AG04450 (cell line): ENCODE measurements around the gene PELI1. TPM values are rescaled to one million over a fixed set of nuclear protein-coding genes. Genes with fewer than 3 reads are reported as not detected.

ENCODE experiments used
- CTCF ChIA-PET: fragments of 300-600, 350-600 bp; formaldehyde crosslinking; extraction: SDS; loops from one replicate; lab custom pipeline; 2022; ENCODE audit warnings: antibody characterized with exemption, inconsistent platforms; lab: Charles Lee
- POLR2A ChIA-PET: fragments of 350-600 bp; formaldehyde crosslinking; extraction: SDS; loops from one replicate; lab custom pipeline; 2021; ENCODE audit warnings: antibody characterized with exemption, inconsistent platforms; lab: Yijun Ruan, JAX
- DNase-seq: peaks from one replicate; pipeline ENCODE4 v3.0.0-alpha.2; 2011; ENCODE audit warnings: low read depth, low spot score
- H3K27ac ChIP-seq: one replicate; pipeline ENCODE4 v1.5.1; 2012; ENCODE audit warnings: low read depth, low read length, control low read depth
- H3K27me3 ChIP-seq: one replicate; pipeline ENCODE4 v1.6.0; 2012; ENCODE audit warnings: low read length; ENCODE audit not compliant: control insufficient read depth, insufficient read depth
- H3K4me3 ChIP-seq: 2 replicates; pipeline ENCODE4 v1.5.1; 2011; ENCODE audit warnings: mild to moderate bottlenecking, low read depth, low read length, control low read depth
- H3K9me3 ChIP-seq: 2 replicates; pipeline ENCODE4 v1.5.1; 2012; ENCODE audit warnings: low read length; ENCODE audit not compliant: control insufficient read depth, insufficient read depth
- polyA plus RNA-seq: library from polyadenylated mRNA; depleted of rRNA; stranded (reverse); fragments of >200 nt; gene quantifications from 2 replicates; pipeline ENCODE4 v1.2.3, GENCODE V29; 2011
- TF ChIP-seq, protein P1 (sequence below): IDR thresholded peaks from 2 replicates; pipeline ENCODE4 v1.5.1; 2011; ENCODE audit warnings: low read depth, low read length, control low read depth, inconsistent platforms

The PELI1 gene
- polyA plus RNA-seq, 1 experiment: 4.9 TPM

DNA sequence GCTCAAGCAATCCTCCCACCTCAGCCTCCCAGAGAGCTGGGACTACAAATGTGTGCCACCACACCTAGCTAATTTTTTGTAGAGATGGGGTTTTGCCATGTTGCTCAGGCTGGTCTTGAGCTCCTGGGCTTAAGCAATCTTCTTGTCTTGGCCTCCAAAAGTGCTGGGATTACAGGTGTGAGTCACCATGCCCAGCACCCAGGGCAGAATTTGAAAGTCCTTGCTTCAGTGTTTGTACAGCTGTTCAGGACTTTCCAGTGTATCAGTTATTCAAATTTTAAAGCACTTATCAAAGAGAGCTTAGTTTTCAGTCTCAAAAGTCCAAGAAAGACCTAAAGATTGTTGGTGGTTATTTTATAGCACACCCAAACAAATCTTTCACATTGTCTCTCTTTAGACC lies 81.4 kb downstream of the PELI1 start:
- H3K9me3 ChIP-seq: no peaks in the 10 kb centered on the region
- CTCF ChIA-PET: interaction anchor here (1.4 kb wide), 1 partner anchor 13 kb away, joined by 7 read pairs; no protein-coding TSS in a partner anchor
- POLR2A ChIA-PET: no interaction called here
- H3K4me3 ChIP-seq: no peak overlapping the region
- DNase-seq: peak; percentile 30
- TF ChIP-seq, protein P1, sequence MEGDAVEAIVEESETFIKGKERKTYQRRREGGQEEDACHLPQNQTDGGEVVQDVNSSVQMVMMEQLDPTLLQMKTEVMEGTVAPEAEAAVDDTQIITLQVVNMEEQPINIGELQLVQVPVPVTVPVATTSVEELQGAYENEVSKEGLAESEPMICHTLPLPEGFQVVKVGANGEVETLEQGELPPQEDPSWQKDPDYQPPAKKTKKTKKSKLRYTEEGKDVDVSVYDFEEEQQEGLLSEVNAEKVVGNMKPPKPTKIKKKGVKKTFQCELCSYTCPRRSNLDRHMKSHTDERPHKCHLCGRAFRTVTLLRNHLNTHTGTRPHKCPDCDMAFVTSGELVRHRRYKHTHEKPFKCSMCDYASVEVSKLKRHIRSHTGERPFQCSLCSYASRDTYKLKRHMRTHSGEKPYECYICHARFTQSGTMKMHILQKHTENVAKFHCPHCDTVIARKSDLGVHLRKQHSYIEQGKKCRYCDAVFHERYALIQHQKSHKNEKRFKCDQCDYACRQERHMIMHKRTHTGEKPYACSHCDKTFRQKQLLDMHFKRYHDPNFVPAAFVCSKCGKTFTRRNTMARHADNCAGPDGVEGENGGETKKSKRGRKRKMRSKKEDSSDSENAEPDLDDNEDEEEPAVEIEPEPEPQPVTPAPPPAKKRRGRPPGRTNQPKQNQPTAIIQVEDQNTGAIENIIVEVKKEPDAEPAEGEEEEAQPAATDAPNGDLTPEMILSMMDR: no peak
- H3K27ac ChIP-seq: no peak overlapping the region
- H3K27me3 ChIP-seq: no peaks in the 10 kb centered on the region

DNA sequence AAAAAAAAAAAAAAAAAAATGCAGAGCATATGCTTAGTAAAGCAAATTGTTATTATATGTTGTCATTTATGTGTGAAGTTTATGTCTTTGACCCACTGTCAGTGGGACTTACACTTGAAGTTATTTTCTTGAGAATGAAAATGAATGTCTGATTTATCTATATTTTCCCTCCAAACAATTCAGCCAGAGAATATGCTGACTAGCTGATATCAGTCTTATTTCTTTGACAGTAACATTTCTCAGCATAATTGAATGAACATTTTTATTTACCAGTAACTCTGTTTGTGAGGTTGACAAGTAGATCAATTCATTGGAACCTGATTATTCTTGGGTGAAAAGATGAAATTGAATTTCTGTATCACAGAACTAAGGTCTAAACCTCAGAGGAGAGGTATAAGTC lies 85.0 kb downstream of the PELI1 start:
- DNase-seq: no peak
- no peaks in the 10 kb centered on the region for H3K9me3 ChIP-seq
- no peak overlapping the region for H3K27ac ChIP-seq
- CTCF ChIA-PET: interaction anchor here (1.0 kb wide), 1 partner anchor 9 kb away, joined by 4 read pairs; no protein-coding TSS in a partner anchor
- TF ChIP-seq, protein P1: no peak
- no peaks in the 10 kb centered on the region for H3K27me3 ChIP-seq
- POLR2A ChIA-PET: no interaction called here
- no peak overlapping the region for H3K4me3 ChIP-seq

DNA sequence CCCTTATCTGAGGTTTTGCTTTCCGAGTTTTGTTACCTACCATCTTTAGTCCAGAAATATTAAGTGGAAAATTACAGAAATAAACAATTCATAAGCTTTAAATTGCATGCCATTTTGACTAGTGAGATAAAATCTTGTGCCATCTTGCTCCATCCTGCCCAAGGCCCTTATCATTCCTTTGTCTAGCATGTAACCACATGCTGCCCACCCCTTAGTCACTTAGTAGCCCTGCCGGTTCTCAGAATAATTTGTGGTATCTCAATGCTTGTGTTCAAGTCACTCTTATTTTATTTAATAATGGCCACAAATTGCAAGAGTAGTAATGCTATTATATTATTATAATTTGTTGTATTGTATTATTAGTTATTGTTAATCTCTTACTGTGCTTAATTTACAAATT lies 88.2 kb downstream of the PELI1 start:
- TF ChIP-seq, protein P1: no peak
- ChIA-PET POLR2A (no interaction called here), CTCF (interaction anchor here (1.8 to 2.0 kb wide), 2 partner anchors 432 to 467 kb away, joined by 5 to 6 read pairs; no protein-coding TSS in a partner anchor)
- no peak overlapping the region for H3K27ac ChIP-seq
- no peak for DNase-seq
- H3K4me3 ChIP-seq: no peak overlapping the region
- H3K27me3 ChIP-seq: peaks cover 2% of the 10 kb centered on the region
- H3K9me3 ChIP-seq: no peaks in the 10 kb centered on the region

DNA sequence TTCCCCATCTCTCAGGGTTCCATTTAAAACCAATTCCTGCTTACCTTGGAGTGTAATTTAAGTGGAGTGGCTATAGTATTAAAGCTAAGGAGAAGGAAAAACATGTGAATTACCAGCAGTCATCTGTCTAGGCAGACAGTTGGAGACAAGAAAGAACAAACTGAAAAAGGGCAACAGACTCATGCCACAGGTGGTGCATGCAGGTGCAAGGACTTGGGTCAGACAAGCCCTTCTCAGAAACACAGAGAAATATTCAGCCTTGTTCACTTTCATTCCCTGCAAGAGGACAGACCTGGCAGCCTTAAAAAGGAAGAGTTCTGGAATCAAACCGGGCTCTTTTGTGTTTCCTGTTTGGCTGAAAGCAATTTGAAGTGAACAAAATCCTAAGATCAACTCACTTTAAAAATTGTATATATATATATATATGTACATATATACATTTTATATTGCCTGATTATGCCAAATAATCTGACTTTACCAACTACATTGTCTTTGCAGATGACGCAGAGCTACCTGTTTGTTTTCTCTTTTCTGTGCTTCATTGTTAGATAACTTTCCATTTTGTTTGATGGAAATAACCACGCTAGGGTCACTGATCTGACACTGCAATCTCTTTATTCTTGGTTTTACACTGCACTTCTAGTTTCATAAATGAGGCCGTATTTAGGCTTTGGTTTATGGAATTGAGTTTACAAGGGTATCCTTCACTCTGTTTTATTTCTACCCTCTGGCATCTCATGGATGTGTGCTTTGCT lies 89.9 kb downstream of the PELI1 start:
- H3K4me3 ChIP-seq: no peak overlapping the region
- H3K27me3 ChIP-seq: peaks cover 2% of the 10 kb centered on the region
- ChIA-PET POLR2A (no interaction called here), CTCF (interaction anchor here (0.9 to 1.8 kb wide), 2 partner anchors 274 to 276 kb away, joined by 3 to 7 read pairs; no protein-coding TSS in a partner anchor)
- DNase-seq: no peak
- no peak overlapping the region for H3K27ac ChIP-seq
- no peaks in the 10 kb centered on the region for H3K9me3 ChIP-seq
- TF ChIP-seq, protein P1: no peak
